K562 (cell line): Measurements from ENCODE around the gene KIT. TPM values are rescaled to one million over a fixed set of nuclear protein-coding genes. Genes with fewer than 3 reads are reported as not detected.
A peak's percentile ranks its signal among the peaks of the same experiment; 100 is the strongest.

Source experiments
- POLR2AphosphoS2 ChIP-seq: IDR thresholded peaks from 2 replicates; pipeline ENCODE4 v1.6.1; 2012; ENCODE audit warnings: low read length, improper control_type of control experiment
- RAD21 ChIP-seq, 2 experiments: fragments of 250-450 bp in 1 of 2; fragments of 450-650 bp in 1 of 2; sonication (Bioruptor Pico) in 1 of 2; formaldehyde crosslinking in 1 of 2; IDR thresholded peaks in 1 of 2; conservative IDR thresholded peaks in 1 of 2; 2 replicates each; pipeline versions ENCODE4 v1.4.0 to v1.8.0; 2020 to 2022; ENCODE audit warnings: mild to moderate bottlenecking in 2 of 2, moderate library complexity in 1 of 2
- RAD51 ChIP-seq: fragments of 450-650 bp; IDR thresholded peaks from 2 replicates; pipeline ENCODE4 v1.7.1; 2016; ENCODE audit warnings: low read depth, mild to moderate bottlenecking, borderline replicate concordance
- RFX1 ChIP-seq: fragments of 450-650 bp; IDR thresholded peaks from 2 replicates; pipeline ENCODE4 v1.6.1; 2016; ENCODE audit warnings: mild to moderate bottlenecking, moderate library complexity
- RHOXF2B ChIP-seq: fragments of 250-450 bp; sonication (Bioruptor Pico); conservative IDR thresholded peaks from 2 replicates; pipeline ENCODE4 v1.5.1; 2021
- ZNF583 ChIP-seq: fragments of 250-450 bp; sonication (Bioruptor Pico); IDR thresholded peaks from 2 replicates; pipeline ENCODE4 v1.4.0; 2020
- polyA plus RNA-seq, 8 experiments: library from polyadenylated mRNA; depleted of rRNA in 4 of 8; stranded (reverse) in 5 of 8; unstranded in 3 of 8; fragments of >200 nt; fragmentation: Nextera tagmentation in 2 of 8; fragmentation: Illumina TruSeq in 1 of 8; extraction: Ambion mirVana in 2 of 8; extraction: Trizol in 1 of 8; gene quantifications; 2 replicates each; pipeline versions ENCODE4 v1.2.1 to v1.2.3, GENCODE V29; 2011 to 2014; ENCODE audit warnings: inconsistent platforms in 1 of 8, missing spikeins in 1 of 8
- total RNA-seq, 7 experiments: library from RNA; depleted of rRNA in 6 of 7; stranded (reverse); fragments of >200 nt in 6 of 7; fragmentation: Illumina TruSeq in 2 of 7; extraction: Trizol in 2 of 7; gene quantifications; 2 replicates each; pipeline versions ENCODE4 v1.2.1 to v1.2.3, GENCODE V29; 2011 to 2021; ENCODE audit warnings: low replicate concordance in 1 of 7
- TF ChIP-seq, protein P1 (sequence below): IDR thresholded peaks from 2 replicates; pipeline ENCODE4 v1.6.1; 2012; ENCODE audit warnings: low read depth, low read length, improper control_type of control experiment, borderline replicate concordance
- TF ChIP-seq, protein P2 (sequence below): fragments of 250-450 bp; sonication (Bioruptor Pico); IDR thresholded peaks from 2 replicates; pipeline ENCODE4 v1.9.0; 2021; ENCODE audit warnings: mild to moderate bottlenecking, inconsistent platforms
- TF ChIP-seq, protein P3 (sequence below): fragments of 450-650 bp; IDR thresholded peaks from 2 replicates; pipeline ENCODE4 v1.6.1; 2016; ENCODE audit warnings: missing biosample characterization, missing genetic modification characterization
- TF ChIP-seq, protein P4 (sequence below): fragments of 200-400 bp; formaldehyde crosslinking; IDR thresholded peaks from 2 replicates; pipeline ENCODE4 v1.6.1; 2017; ENCODE audit warnings: mild to moderate bottlenecking, low read depth, low read length, moderate library complexity
- TF ChIP-seq, protein P5 (sequence below): sonication (generic); formaldehyde crosslinking; IDR thresholded peaks from 2 replicates; pipeline ENCODE4 v1.8.0; 2023; ENCODE audit warnings: mild to moderate bottlenecking, missing genetic modification reagents

Gene KIT
- total and polyA plus RNA-seq, 9 of the 15 experiments (the other 6 are each of a cell fraction or from before 2014, with no cell fraction given): 0.27 to 5.6 (median 0.57) TPM

DNA sequence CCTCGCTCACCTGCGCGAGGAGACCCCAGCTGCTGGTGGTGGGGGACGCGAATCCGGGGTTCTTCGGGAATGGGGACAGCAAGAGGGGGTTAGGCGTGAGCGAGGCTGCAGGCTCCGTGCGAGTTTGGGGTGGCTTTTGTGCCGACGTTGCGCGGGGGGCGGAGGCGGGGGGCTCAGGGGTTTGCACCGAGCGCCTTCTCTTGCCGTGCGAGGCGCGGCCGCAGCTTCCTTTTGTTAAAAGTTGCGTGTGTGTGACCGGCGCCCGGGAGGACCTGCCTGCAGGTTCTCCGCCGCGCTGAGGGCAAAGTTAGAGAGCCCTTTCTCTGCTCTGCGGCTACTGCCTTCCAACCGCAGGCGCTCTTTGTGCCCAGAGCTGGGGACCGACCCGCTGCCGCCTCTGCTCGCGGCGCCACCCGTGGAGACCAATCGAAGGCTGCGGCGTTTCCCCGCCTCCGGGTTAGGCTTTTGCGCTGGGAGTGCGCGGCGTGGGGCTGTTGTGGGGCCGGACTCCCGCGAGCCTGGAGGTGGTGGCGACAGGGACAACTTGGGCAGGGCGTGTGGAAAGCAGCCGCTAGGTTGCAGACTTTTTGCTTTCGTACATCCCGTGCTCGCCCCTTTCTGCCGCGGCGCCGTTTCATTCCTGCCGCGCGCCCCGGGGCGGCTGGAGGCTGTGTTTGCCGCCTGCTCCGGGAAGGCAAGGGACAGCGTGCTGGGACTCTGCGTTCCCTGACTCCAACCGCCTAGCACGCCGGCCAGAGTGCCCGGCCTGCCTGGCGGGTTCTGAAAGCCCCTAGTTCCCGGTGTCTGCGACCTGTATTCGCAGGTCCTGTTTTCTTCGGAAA, 716 bp downstream of the KIT start (continued):
- TF ChIP-seq, protein P1, sequence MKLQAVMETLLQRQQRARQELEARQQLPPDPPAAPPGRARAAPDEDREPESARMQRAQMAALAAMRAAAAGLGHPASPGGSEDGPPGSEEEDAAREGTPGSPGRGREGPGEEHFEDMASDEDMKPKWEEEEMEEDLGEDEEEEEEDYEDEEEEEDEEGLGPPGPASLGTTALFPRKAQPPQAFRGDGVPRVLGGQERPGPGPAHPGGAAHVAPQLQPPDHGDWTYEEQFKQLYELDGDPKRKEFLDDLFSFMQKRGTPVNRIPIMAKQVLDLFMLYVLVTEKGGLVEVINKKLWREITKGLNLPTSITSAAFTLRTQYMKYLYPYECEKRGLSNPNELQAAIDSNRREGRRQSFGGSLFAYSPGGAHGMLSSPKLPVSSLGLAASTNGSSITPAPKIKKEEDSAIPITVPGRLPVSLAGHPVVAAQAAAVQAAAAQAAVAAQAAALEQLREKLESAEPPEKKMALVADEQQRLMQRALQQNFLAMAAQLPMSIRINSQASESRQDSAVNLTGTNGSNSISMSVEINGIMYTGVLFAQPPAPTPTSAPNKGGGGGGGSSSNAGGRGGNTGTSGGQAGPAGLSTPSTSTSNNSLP: no peak
- TF ChIP-seq RAD51 (no peak), ZNF583 (no peak), RFX1 (no peak), POLR2AphosphoS2 (no peak), RHOXF2B (CRISPR knock-in tag) (no peak), RAD21 (CRISPR knock-in tag; conservative IDR thresholded peaks at IDR 0.05 in 1 of 2, IDR thresholded peaks at IDR 0.05 in 1 of 2) (peak; percentile 29 to 38; a peak in 3 of 4 replicates)
- TF ChIP-seq, protein P2, sequence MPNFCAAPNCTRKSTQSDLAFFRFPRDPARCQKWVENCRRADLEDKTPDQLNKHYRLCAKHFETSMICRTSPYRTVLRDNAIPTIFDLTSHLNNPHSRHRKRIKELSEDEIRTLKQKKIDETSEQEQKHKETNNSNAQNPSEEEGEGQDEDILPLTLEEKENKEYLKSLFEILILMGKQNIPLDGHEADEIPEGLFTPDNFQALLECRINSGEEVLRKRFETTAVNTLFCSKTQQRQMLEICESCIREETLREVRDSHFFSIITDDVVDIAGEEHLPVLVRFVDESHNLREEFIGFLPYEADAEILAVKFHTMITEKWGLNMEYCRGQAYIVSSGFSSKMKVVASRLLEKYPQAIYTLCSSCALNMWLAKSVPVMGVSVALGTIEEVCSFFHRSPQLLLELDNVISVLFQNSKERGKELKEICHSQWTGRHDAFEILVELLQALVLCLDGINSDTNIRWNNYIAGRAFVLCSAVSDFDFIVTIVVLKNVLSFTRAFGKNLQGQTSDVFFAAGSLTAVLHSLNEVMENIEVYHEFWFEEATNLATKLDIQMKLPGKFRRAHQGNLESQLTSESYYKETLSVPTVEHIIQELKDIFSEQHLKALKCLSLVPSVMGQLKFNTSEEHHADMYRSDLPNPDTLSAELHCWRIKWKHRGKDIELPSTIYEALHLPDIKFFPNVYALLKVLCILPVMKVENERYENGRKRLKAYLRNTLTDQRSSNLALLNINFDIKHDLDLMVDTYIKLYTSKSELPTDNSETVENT: no peak
- TF ChIP-seq, protein P3, sequence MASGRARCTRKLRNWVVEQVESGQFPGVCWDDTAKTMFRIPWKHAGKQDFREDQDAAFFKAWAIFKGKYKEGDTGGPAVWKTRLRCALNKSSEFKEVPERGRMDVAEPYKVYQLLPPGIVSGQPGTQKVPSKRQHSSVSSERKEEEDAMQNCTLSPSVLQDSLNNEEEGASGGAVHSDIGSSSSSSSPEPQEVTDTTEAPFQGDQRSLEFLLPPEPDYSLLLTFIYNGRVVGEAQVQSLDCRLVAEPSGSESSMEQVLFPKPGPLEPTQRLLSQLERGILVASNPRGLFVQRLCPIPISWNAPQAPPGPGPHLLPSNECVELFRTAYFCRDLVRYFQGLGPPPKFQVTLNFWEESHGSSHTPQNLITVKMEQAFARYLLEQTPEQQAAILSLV (tag): no peak
- TF ChIP-seq, protein P4, sequence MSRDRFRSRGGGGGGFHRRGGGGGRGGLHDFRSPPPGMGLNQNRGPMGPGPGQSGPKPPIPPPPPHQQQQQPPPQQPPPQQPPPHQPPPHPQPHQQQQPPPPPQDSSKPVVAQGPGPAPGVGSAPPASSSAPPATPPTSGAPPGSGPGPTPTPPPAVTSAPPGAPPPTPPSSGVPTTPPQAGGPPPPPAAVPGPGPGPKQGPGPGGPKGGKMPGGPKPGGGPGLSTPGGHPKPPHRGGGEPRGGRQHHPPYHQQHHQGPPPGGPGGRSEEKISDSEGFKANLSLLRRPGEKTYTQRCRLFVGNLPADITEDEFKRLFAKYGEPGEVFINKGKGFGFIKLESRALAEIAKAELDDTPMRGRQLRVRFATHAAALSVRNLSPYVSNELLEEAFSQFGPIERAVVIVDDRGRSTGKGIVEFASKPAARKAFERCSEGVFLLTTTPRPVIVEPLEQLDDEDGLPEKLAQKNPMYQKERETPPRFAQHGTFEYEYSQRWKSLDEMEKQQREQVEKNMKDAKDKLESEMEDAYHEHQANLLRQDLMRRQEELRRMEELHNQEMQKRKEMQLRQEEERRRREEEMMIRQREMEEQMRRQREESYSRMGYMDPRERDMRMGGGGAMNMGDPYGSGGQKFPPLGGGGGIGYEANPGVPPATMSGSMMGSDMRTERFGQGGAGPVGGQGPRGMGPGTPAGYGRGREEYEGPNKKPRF: no peak
- TF ChIP-seq, protein P5, sequence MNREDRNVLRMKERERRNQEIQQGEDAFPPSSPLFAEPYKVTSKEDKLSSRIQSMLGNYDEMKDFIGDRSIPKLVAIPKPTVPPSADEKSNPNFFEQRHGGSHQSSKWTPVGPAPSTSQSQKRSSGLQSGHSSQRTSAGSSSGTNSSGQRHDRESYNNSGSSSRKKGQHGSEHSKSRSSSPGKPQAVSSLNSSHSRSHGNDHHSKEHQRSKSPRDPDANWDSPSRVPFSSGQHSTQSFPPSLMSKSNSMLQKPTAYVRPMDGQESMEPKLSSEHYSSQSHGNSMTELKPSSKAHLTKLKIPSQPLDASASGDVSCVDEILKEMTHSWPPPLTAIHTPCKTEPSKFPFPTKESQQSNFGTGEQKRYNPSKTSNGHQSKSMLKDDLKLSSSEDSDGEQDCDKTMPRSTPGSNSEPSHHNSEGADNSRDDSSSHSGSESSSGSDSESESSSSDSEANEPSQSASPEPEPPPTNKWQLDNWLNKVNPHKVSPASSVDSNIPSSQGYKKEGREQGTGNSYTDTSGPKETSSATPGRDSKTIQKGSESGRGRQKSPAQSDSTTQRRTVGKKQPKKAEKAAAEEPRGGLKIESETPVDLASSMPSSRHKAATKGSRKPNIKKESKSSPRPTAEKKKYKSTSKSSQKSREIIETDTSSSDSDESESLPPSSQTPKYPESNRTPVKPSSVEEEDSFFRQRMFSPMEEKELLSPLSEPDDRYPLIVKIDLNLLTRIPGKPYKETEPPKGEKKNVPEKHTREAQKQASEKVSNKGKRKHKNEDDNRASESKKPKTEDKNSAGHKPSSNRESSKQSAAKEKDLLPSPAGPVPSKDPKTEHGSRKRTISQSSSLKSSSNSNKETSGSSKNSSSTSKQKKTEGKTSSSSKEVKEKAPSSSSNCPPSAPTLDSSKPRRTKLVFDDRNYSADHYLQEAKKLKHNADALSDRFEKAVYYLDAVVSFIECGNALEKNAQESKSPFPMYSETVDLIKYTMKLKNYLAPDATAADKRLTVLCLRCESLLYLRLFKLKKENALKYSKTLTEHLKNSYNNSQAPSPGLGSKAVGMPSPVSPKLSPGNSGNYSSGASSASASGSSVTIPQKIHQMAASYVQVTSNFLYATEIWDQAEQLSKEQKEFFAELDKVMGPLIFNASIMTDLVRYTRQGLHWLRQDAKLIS (CRISPR knock-in tag): no peak
